Activated gamma-delta T cell (primary cell): ENCODE results near the gene RBL2.
"Not testable (repeated sequence)": the region's sequence is repeated elsewhere in the genome, so short reads cannot be mapped to it uniquely, and the experiment has no call there.

Source experiments
- DNase-seq: peaks from one replicate; lab custom pipeline; 2025; lab: John Stamatoyannopoulos, UW

Gene RBL2

DNA sequence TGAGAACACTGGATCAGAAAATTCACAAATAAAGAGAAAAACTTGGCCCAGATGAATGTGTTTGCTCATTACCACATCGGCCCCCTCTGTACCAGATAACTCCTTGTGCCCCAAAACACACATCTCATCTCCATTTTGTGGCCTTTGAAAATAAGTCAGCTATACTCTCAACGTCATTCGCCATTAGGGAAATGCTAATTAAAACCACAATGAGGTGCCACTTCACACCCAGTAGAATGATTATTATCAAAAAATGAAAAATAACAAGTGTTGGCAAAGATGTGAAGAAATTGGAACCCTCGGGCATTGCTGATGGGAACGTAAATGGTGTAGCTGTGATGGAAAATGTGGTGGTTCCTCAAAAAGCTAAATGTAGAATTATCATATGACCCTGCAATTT is 103.4 kb downstream of the RBL2 start:
- no peak for DNase-seq

- not testable (repeated sequence) for DNase-seq
Observed at GRCh38 chr16:53539346-53539745, 105.1 kb downstream of the RBL2 start.

GRCh38 chr16:53539759-53540718 is 105.8 kb downstream of the RBL2 start:
- not testable (repeated sequence) for DNase-seq
